Renal cortex interstitium (tissue), 11 donors: ENCODE measurements around the gene TRUB1. TPM values are rescaled to one million over a fixed set of nuclear protein-coding genes. Genes with fewer than 3 reads are reported as not detected.
A peak's percentile ranks its signal among the peaks of the same experiment; 100 is the strongest.

Source experiments
- DNase-seq, 11 donors: peaks; one replicate each; pipeline ENCODE4 v3.0.0-alpha.2; 2013; ENCODE audit warnings: low read depth in 9 of 11, low spot score in 4 of 11; ENCODE audit errors: extremely low read depth in 1 of 11
- polyA plus RNA-seq, 3 donors: library from polyadenylated mRNA; unstranded; fragments of 120-200 nt; gene quantifications; one replicate each; pipeline ENCODE4 v1.2.1, GENCODE V29; 2013; ENCODE audit not compliant: insufficient read length in 3 of 3

Gene TRUB1
- polyA plus RNA-seq, 3 donors = 32.8 to 38.6 (median 37.0) TPM

GRCh38 chr10:114957122-114957521 lies 19.1 kb downstream of the TRUB1 start:
- DNase-seq = no peak

DNA sequence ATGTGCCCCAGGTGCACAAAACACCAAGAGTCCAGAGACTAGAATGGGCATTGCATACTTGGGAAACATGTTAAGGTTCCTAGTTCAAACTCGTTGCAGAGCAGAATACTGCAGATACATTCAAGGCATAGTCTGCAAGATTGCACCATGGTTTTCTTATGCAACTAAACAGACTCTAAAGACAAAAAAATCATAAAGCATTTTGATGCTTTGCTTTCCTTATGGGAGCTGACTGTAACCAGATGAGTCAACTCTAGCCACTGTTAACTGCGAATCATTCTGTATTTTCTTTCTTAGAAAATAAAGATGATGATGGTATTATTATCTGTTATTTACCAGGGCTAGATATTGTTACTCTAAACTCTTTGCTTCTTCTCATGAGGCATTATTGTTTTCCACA lies 19.7 kb downstream of the TRUB1 start:
- no peak for DNase-seq

DNA sequence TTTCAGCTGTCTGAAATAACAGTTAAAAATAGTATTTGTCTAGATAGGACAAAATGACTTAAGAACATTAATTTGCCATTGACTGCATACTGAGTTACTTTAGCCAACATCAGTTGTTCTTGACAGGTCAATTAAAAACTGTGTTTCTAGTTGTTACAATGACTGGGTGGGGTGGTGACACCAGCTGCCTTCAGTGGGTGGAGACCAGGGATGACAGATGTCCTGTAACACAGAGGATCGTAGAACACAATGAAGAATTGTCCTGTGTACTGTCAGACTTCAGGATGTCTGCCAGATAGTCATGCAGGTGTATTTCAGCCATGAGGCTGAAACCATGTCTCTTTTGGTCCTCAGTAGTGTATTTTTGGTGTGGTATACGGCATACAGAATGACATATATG lies 24.4 kb downstream of the TRUB1 start:
- no peak for DNase-seq

DNA sequence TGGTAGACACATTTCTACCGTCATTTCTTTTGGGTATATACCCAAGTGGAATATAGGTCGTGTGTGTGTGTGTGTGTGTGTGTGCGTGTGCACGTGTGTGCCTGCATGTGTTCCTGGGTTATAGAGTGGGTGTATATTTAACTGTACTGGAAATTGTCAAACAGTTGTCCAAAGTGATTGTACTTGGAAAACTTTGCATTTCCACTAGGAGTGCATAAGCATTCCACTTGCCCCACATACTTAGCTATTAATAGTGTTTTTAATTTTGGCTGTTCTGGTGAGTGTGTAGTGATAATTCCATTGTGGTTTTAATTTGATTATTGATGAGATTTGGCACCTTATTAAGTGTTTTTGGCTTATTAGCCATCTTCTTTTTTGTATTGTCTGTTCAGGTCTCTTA lies 25.9 kb downstream of the TRUB1 start:
- no peak for DNase-seq

- DNase-seq = no peak
Measured at GRCh38 chr10:114967071-114967470, 29.1 kb downstream of the TRUB1 start.

DNA sequence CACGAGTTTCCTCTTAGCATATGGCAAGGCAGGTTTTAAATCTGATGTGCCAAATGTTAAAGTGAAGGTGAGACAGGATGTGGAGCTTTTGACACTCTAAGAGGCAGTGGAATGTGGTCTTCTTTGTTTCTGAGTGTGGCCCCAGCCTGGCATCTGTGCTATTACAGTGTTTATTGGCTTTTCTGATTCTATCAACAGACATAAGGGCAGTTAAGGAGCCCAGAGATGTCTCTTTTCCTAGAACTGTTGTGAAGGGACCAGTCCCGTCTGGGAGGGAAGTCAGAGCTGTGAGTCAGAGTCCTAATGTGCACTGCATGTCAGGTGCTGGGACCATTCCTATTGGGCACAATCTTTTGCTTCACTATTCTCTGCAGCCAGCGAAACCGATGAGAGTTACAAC lies 32.5 kb downstream of the TRUB1 start:
- DNase-seq = no peak

- no peak for DNase-seq
Measured at GRCh38 chr10:114973306-114973705, 35.3 kb downstream of the TRUB1 start.

GRCh38 chr10:114973997-114974396 lies 36.0 kb downstream of the TRUB1 start:
- DNase-seq = no peak

GRCh38 chr10:114974625-114975024 lies 36.6 kb downstream of the TRUB1 start:
- no peak for DNase-seq

DNA sequence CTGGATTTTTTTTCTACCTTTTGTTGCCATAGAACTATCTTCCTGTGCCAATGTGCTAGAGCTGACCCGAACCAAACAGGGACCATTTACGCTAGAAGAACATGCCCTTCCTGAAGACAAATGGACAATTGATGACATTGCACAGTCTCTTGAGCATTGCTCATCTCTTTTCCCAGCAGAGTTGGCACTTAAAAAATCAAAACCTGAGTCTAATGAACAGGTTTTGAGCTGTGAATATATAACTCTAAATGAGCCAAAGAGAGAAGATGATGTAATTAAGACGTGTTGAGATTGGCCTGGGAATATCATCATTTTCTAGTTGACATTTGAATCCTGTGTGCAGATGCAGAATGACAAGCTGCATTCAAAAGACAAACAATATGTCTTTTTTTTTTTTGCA lies 37.1 kb downstream of the TRUB1 start:
- no peak for DNase-seq

GRCh38 chr10:114982989-114983388 lies 45.0 kb downstream of the TRUB1 start:
- no peak for DNase-seq

- DNase-seq = no peak
Measured at GRCh38 chr10:114987995-114988394, 50.0 kb downstream of the TRUB1 start.

GRCh38 chr10:114990586-114990985 lies 52.6 kb downstream of the TRUB1 start:
- no peak for DNase-seq

- DNase-seq = no peak
Measured at GRCh38 chr10:114990991-114991390, 53.0 kb downstream of the TRUB1 start.

- DNase-seq = no peak
Measured at GRCh38 chr10:114992189-114992775, 54.3 kb downstream of the TRUB1 start.

- DNase-seq = no peak
Measured at GRCh38 chr10:114995468-114996247, 57.7 kb downstream of the TRUB1 start.

- no peak for DNase-seq
Measured at GRCh38 chr10:114996542-114996941, 58.5 kb downstream of the TRUB1 start.

DNA sequence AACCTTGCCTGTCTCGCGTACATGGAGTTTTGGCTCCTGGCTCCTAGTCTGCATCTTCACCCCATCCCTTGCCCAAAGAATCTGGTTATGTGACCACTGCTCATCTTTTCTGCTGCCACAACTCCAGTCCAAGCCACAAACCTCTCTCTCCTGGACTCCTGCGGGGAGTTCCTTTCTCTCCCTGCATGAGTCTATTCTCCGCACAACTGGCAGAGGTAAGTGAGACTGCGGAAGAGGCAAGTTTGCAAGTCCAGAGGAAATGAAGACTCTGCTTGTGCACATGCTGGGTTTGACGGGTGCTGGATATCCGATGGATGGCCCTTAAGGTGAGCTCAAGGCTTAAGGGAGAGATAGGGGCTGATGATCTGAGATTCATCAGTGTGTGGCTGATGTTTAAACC lies 61.0 kb downstream of the TRUB1 start:
- DNase-seq = no peak

GRCh38 chr10:115001506-115002381 lies 63.7 kb downstream of the TRUB1 start:
- peak in 1 of 11 donors; percentile 9 for DNase-seq

GRCh38 chr10:115003396-115003795 lies 65.4 kb downstream of the TRUB1 start:
- no peak for DNase-seq
